22Rv1 (cell line): Measurements from ENCODE around the gene TSPAN16.

ENCODE experiments used
- ZFX ChIP-seq: fragments of 450-650 bp; IDR thresholded peaks from 2 replicates; pipeline ENCODE4 v1.6.1; 2017; ENCODE audit warnings: antibody characterized with exemption, borderline replicate concordance
- TF ChIP-seq, protein P1 (sequence below): fragments of 450-650 bp; IDR thresholded peaks from 2 replicates; pipeline ENCODE4 v1.5.1; 2017; ENCODE audit warnings: mild to moderate bottlenecking

DNA sequence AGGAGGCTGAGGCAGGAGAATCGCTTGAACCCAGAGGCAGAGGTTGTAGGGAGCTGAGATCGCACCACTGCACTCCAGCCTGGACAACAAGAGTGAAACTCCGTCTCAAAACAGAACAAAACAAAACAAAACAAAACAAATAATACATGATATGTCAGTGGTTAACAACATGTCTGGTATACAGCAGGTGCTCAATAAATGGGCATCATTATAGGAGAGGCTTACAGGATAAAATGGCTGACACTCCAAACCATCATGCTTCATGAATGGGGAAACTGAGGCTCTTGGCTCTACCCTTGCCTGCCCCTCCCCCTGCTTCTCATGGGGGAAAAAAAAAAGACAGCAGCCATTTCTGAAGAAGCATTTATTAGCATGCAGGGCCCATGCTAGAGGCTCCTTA lies 46.5 kb downstream of the TSPAN16 start:
- TF ChIP-seq, protein P1, sequence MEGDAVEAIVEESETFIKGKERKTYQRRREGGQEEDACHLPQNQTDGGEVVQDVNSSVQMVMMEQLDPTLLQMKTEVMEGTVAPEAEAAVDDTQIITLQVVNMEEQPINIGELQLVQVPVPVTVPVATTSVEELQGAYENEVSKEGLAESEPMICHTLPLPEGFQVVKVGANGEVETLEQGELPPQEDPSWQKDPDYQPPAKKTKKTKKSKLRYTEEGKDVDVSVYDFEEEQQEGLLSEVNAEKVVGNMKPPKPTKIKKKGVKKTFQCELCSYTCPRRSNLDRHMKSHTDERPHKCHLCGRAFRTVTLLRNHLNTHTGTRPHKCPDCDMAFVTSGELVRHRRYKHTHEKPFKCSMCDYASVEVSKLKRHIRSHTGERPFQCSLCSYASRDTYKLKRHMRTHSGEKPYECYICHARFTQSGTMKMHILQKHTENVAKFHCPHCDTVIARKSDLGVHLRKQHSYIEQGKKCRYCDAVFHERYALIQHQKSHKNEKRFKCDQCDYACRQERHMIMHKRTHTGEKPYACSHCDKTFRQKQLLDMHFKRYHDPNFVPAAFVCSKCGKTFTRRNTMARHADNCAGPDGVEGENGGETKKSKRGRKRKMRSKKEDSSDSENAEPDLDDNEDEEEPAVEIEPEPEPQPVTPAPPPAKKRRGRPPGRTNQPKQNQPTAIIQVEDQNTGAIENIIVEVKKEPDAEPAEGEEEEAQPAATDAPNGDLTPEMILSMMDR: no peak
- TF ChIP-seq ZFX: no peak
